ENCODE data around the gene EEPD1.

DNA sequence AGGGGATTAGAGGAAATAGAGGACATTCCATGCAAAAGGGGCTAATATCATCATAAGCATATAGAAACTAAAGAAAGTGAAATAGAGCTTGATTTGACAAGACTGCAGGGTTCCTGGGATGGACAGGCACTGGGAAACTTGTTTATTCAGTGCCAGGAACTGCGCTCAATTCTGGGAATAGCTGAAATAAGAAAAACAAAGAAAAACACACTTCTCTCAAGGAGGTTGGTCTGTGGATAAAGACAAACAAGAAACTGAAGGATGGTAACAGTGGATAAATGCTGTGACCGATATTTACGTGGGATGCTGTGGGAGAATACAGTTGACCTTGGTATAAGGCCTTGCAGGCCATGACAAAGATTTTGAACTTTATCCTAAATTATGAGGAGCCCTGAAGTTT lies 195.7 kb downstream of the EEPD1 start:
- no peak for TF ChIP-seq POLR2A (IDR thresholded peaks at IDR 0.05)
- TF ChIP-seq CTCF (IDR thresholded peaks at IDR 0.05), result no peak
